ENCODE results near the gene ZNF680. TPM values are rescaled to one million over a fixed set of nuclear protein-coding genes. Genes with fewer than 3 reads are reported as not detected.

The ZNF680 gene
- total and polyA plus RNA-seq, 8 donors, result 14.0 to 23.2 (median 19.5) TPM

GRCh38 chr7:64494912-64495461 is 67.9 kb downstream of the ZNF680 start:
- intact Hi-C loops (cut with DNase I), result no loop called here
- ATAC-seq (peak; percentile 27), DNase-seq (peak in 1 of 4 donors; percentile 71)
- TF ChIP-seq, protein P1, sequence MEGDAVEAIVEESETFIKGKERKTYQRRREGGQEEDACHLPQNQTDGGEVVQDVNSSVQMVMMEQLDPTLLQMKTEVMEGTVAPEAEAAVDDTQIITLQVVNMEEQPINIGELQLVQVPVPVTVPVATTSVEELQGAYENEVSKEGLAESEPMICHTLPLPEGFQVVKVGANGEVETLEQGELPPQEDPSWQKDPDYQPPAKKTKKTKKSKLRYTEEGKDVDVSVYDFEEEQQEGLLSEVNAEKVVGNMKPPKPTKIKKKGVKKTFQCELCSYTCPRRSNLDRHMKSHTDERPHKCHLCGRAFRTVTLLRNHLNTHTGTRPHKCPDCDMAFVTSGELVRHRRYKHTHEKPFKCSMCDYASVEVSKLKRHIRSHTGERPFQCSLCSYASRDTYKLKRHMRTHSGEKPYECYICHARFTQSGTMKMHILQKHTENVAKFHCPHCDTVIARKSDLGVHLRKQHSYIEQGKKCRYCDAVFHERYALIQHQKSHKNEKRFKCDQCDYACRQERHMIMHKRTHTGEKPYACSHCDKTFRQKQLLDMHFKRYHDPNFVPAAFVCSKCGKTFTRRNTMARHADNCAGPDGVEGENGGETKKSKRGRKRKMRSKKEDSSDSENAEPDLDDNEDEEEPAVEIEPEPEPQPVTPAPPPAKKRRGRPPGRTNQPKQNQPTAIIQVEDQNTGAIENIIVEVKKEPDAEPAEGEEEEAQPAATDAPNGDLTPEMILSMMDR (IDR thresholded peaks at IDR 0.05), result no peak
- Histone ChIP-seq H3K27me3 (no peaks in the 10 kb centered on the region), H3K27ac (no peak overlapping the region), H3K4me1 (no peaks in the 10 kb centered on the region), H3K9me3 (peaks cover 0 to 61% of the 10 kb centered on the region in 2 donors), H3K36me3 (no peaks in the 10 kb centered on the region), H3K4me3 (no peak overlapping the region)

GRCh38 chr7:64485623-64486022 is 77.2 kb downstream of the ZNF680 start:
- Histone ChIP-seq H3K4me1 (no peaks in the 10 kb centered on the region), H3K27me3 (no peaks in the 10 kb centered on the region)

More at GRCh38 chr7:64485623-64486022, 77.2 kb downstream of the ZNF680 start:
- Histone ChIP-seq H3K27ac (no peak overlapping the region), H3K9me3 (peaks cover 0 to 66% of the 10 kb centered on the region in 2 donors), H3K4me3 (no peak overlapping the region), H3K36me3 (no peaks in the 10 kb centered on the region)
- no peak for DNase-seq
- intact Hi-C loops (cut with DNase I), result no loop called here
- ATAC-seq, result no peak
- TF ChIP-seq, protein P1 (IDR thresholded peaks at IDR 0.05), result no peak

Other genes starting within 250 kb of the ZNF680 start
- 10 to 100 TPM; 17.1 to 23.2 TPM for gene ZNF736, start 249.1 kb downstream of the ZNF680 start, total RNA-seq
- 10 to 100 TPM; 19.1 to 23.9 (median 20.7) TPM for gene ZNF736, start 249.1 kb downstream of the ZNF680 start, polyA plus RNA-seq (ENCODE audit: insufficient read length in 6 of 6)
- 1 to 10 TPM; 3.8 to 7.3 TPM for gene ZNF107, start 103.1 kb upstream of the ZNF680 start, total RNA-seq
- 10 to 100 TPM in 5 of 6 donors, 1 to 10 TPM in 1; 10.0 to 13.1 (median 11.7) TPM for gene ZNF107, start 103.1 kb upstream of the ZNF680 start, polyA plus RNA-seq (ENCODE audit: insufficient read length in 6 of 6)
- 1 to 10 TPM; 6.0 to 6.6 TPM for gene ZNF138, start 231.4 kb upstream of the ZNF680 start, total RNA-seq
- 10 to 100 TPM; 15.5 to 19.4 (median 18.0) TPM for gene ZNF138, start 231.4 kb upstream of the ZNF680 start, polyA plus RNA-seq (ENCODE audit: insufficient read length in 6 of 6)

Data from left lung (tissue), 10 donors.